Large intestine (tissue), 3 donors: ENCODE measurements around the gene SGK1. TPM values are rescaled to one million over a fixed set of nuclear protein-coding genes. Genes with fewer than 3 reads are reported as not detected.

ENCODE experiments used
- DNase-seq, 2 donors: peaks; one replicate each; pipeline versions ENCODE4 v3.0.0 to v3.0.0-alpha.2; 2013
- H3K27ac ChIP-seq: one replicate; pipeline ENCODE4 v1.5.1; 2013; ENCODE audit warnings: low read length
- H3K27me3 ChIP-seq: 2 replicates; pipeline ENCODE4 v1.6.1; 2013; ENCODE audit warnings: low read length; ENCODE audit not compliant: control insufficient read depth, insufficient read depth
- H3K36me3 ChIP-seq: 2 replicates; pipeline ENCODE4 v1.6.1; 2013; ENCODE audit warnings: low read length; ENCODE audit not compliant: control insufficient read depth, insufficient read depth
- H3K4me1 ChIP-seq: one replicate; pipeline ENCODE4 v1.6.1; 2013; ENCODE audit warnings: low read length; ENCODE audit not compliant: control insufficient read depth, insufficient read depth
- H3K4me3 ChIP-seq: one replicate; pipeline ENCODE4 v1.5.1; 2013; ENCODE audit warnings: low read length
- H3K9me3 ChIP-seq: one replicate; pipeline ENCODE4 v1.6.1; 2013; ENCODE audit warnings: mild to moderate bottlenecking, low read depth, low read length, moderate library complexity; ENCODE audit not compliant: control insufficient read depth
- WGBS: methylation state at CpG from one replicate; pipeline ENCODE4 v1.1.5; 2013; ENCODE audit warnings: low lambda C conversion rate; ENCODE audit not compliant: insufficient coverage; 5-methylcytosine and 5-hydroxymethylcytosine counted together
- polyA plus RNA-seq: library from polyadenylated mRNA; unstranded; fragments of 120-200 nt; gene quantifications from one replicate; pipeline ENCODE4 v1.2.1, GENCODE V29; 2013

SGK1 gene
- polyA plus RNA-seq, 1 donor, result 41.2 TPM

GRCh38 chr6:134318974-134319281 is 1.0 kb upstream of the SGK1 start:
- peaks cover 29% of the 10 kb centered on the region for H3K27me3 ChIP-seq
- H3K36me3 ChIP-seq, result no peaks in the 10 kb centered on the region
- no peak overlapping the region for H3K27ac ChIP-seq
- 100% methylated on average over 1 of the region's 1 CpG for WGBS
- H3K4me3 ChIP-seq, result no peak overlapping the region
- H3K4me1 ChIP-seq, result no peaks in the 10 kb centered on the region
- no peaks in the 10 kb centered on the region for H3K9me3 ChIP-seq
- DNase-seq, result no peak

- peaks cover 29% of the 10 kb centered on the region for H3K27me3 ChIP-seq
- H3K4me3 ChIP-seq, result no peak overlapping the region
- no peaks in the 10 kb centered on the region for H3K36me3 ChIP-seq
- WGBS, result 0% methylated on average over 3 of the region's 8 CpGs
- no peak for DNase-seq
- no peaks in the 10 kb centered on the region for H3K4me1 ChIP-seq
- no peaks in the 10 kb centered on the region for H3K9me3 ChIP-seq
- no peak overlapping the region for H3K27ac ChIP-seq
These were observed 493 bp upstream of the SGK1 start for GRCh38 chr6:134318236-134318973.

DNA sequence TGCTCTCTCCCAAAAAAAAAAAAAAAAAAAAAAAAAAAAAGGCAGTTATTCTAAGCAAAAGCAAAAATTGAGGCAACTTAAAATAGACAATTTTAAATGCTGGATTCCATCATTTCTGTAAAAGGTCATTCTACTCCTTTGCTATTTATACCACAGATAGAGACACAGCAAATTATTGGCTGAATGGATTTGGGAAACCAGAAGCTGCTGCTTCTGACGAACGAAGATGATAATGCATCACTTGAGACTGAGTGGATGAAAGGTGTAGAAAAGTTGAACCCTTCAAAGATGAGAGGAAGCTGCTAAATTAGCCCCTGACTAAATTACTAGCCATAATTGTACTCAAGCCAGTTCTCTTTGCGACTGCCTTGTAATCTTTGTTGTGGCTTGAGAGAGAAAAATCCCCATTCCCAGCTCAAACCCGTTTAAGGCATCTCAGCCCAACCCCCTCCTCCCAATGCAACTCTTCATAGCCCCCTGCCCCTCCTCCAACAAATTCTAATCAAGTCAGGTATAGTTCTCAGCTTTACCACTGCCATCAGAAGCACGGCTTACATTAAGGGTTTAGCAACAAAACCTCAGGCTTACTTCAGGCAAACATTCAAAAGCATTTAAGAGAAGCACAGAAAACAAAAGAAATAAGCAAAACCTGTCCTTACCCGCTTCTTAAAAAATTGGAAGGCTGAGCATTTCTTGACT is 1.0 kb downstream of the SGK1 start:
- Histone ChIP-seq H3K27ac (no peak overlapping the region), H3K36me3 (no peaks in the 10 kb centered on the region), H3K27me3 (peaks cover 29% of the 10 kb centered on the region), H3K9me3 (no peaks in the 10 kb centered on the region), H3K4me3 (no peak overlapping the region), H3K4me1 (no peaks in the 10 kb centered on the region)
- WGBS, result 68% methylated on average over 2 of the region's 6 CpGs
- DNase-seq, result no peak

GRCh38 chr6:134315974-134316441 is 1.9 kb downstream of the SGK1 start:
- Histone ChIP-seq H3K27me3 (peaks cover 29% of the 10 kb centered on the region), H3K36me3 (no peaks in the 10 kb centered on the region), H3K27ac (no peak overlapping the region), H3K9me3 (no peaks in the 10 kb centered on the region), H3K4me1 (no peaks in the 10 kb centered on the region), H3K4me3 (no peak overlapping the region)
- DNase-seq, result no peak
- WGBS, result no CpG with 5 or more reads among the region's 2 CpGs

GRCh38 chr6:134315189-134315588 is 2.7 kb downstream of the SGK1 start:
- DNase-seq, result no peak
- H3K36me3 ChIP-seq, result no peaks in the 10 kb centered on the region
- H3K27ac ChIP-seq, result no peak overlapping the region
- no CpG with 5 or more reads among the region's 1 CpG for WGBS
- no peaks in the 10 kb centered on the region for H3K9me3 ChIP-seq
- no peak overlapping the region for H3K4me3 ChIP-seq
- H3K27me3 ChIP-seq, result peaks cover 29% of the 10 kb centered on the region
- H3K4me1 ChIP-seq, result no peaks in the 10 kb centered on the region

GRCh38 chr6:134314006-134314821 is 3.7 kb downstream of the SGK1 start:
- H3K4me1 ChIP-seq, result no peaks in the 10 kb centered on the region
- H3K9me3 ChIP-seq, result no peaks in the 10 kb centered on the region
- DNase-seq, result no peak
- 94% methylated on average over 2 of the region's 4 CpGs for WGBS
- no peaks in the 10 kb centered on the region for H3K36me3 ChIP-seq
- peaks cover 25% of the 10 kb centered on the region for H3K27me3 ChIP-seq
- H3K27ac ChIP-seq, result no peak overlapping the region
- no peak overlapping the region for H3K4me3 ChIP-seq

- Histone ChIP-seq H3K9me3 (no peaks in the 10 kb centered on the region), H3K36me3 (no peaks in the 10 kb centered on the region), H3K4me1 (no peaks in the 10 kb centered on the region), H3K27ac (no peak overlapping the region), H3K4me3 (no peak overlapping the region), H3K27me3 (peaks cover 10% of the 10 kb centered on the region)
- 86% methylated on average over 1 of the region's 7 CpGs for WGBS
- DNase-seq, result no peak
These were observed 5.8 kb downstream of the SGK1 start for GRCh38 chr6:134312038-134312660.

- Histone ChIP-seq H3K4me3 (no peak overlapping the region), H3K27me3 (peaks cover under 1% of the 10 kb centered on the region), H3K27ac (no peak overlapping the region), H3K36me3 (no peaks in the 10 kb centered on the region), H3K9me3 (no peaks in the 10 kb centered on the region), H3K4me1 (no peaks in the 10 kb centered on the region)
- 100% methylated on average over 1 of the region's 2 CpGs for WGBS
- no peak for DNase-seq
These were observed 7.1 kb downstream of the SGK1 start for GRCh38 chr6:134310817-134311216.

- H3K36me3 ChIP-seq, result no peaks in the 10 kb centered on the region
- H3K4me1 ChIP-seq, result no peaks in the 10 kb centered on the region
- H3K27me3 ChIP-seq, result no peaks in the 10 kb centered on the region
- no peak overlapping the region for H3K27ac ChIP-seq
- no peak overlapping the region for H3K4me3 ChIP-seq
- no peaks in the 10 kb centered on the region for H3K9me3 ChIP-seq
- no peak for DNase-seq
- WGBS, result 100% methylated on average over 1 of the region's 5 CpGs
These were observed 7.8 kb downstream of the SGK1 start for GRCh38 chr6:134309983-134310605.

DNA sequence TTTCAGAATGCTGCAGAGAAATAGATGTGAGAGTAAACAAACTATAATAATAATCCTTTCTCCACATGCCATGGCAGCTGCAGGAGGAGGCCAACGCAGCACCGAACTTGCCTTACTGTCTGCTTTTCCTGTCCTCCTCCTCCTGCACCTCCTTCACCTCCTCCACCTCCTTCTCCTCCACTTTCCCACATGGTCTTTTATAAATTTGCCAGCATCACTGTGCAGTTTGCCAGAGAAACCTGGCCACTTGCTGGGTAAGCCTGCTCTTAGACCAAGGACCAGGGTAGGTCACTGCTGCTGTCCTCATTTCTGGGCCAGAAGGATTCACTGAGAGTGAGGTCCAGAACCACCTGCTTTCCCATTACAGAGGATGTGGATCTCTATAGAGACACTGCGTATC is 8.7 kb downstream of the SGK1 start:
- H3K36me3 ChIP-seq, result no peaks in the 10 kb centered on the region
- peaks cover 3% of the 10 kb centered on the region for H3K4me1 ChIP-seq
- no peak for DNase-seq
- H3K4me3 ChIP-seq, result no peak overlapping the region
- no peaks in the 10 kb centered on the region for H3K27me3 ChIP-seq
- no peaks in the 10 kb centered on the region for H3K9me3 ChIP-seq
- H3K27ac ChIP-seq, result no peak overlapping the region
- WGBS, result 100% methylated on average over 2 of the region's 3 CpGs
